HFF-Myc (cell line): ENCODE measurements around the gene HOXA3.

ENCODE experiments used
- DNase-seq: peaks from one replicate; pipeline ENCODE4 v3.0.0-alpha.2; 2011; ENCODE audit warnings: low read depth; ENCODE audit errors: extremely low read depth
- H3K4me3 ChIP-seq: replicated peaks from 2 replicates; pipeline ENCODE4 v1.5.1; 2011; ENCODE audit warnings: low read depth, mild to moderate bottlenecking, control low read depth, low read length
- CTCF ChIP-seq: IDR thresholded peaks from 2 replicates; pipeline ENCODE4 v1.5.1; 2012; ENCODE audit warnings: mild to moderate bottlenecking, low read depth, low read length, control low read depth; ENCODE audit errors: missing control alignments

The HOXA3 gene

GRCh38 chr7:27159266-27160144 is 7.1 kb upstream of the HOXA3 start:
- H3K4me3 ChIP-seq: no peak overlapping the region
- TF ChIP-seq CTCF: no peak
- DNase-seq: no peak

- no peak for TF ChIP-seq CTCF
- no peak overlapping the region for H3K4me3 ChIP-seq
- no peak for DNase-seq
These were observed 6.3 kb upstream of the HOXA3 start for GRCh38 chr7:27158436-27159265.

- H3K4me3 ChIP-seq: no peak overlapping the region
- DNase-seq: no peak
- TF ChIP-seq CTCF: no peak
These were observed 5.5 kb upstream of the HOXA3 start for GRCh38 chr7:27157702-27158431.

GRCh38 chr7:27156916-27157701 is 4.7 kb upstream of the HOXA3 start:
- TF ChIP-seq CTCF: no peak
- peak overlapping the region; percentile 60 for H3K4me3 ChIP-seq
- no peak for DNase-seq

- H3K4me3 ChIP-seq: peak within 1 kb of the TSS; percentile 60
- DNase-seq: no peak
- no peak for TF ChIP-seq CTCF
These were observed 4.1 kb upstream of the HOXA3 start, which contains the start of gene HOXA7 for GRCh38 chr7:27156508-27156898. Gene HOXA7, minus strand, starts transcription at chr7:27156675. Its CDS starts 130 bp downstream, at chr7:27156545.
